ENCODE measurements around the gene PROSER2.

PROSER2 gene

DNA sequence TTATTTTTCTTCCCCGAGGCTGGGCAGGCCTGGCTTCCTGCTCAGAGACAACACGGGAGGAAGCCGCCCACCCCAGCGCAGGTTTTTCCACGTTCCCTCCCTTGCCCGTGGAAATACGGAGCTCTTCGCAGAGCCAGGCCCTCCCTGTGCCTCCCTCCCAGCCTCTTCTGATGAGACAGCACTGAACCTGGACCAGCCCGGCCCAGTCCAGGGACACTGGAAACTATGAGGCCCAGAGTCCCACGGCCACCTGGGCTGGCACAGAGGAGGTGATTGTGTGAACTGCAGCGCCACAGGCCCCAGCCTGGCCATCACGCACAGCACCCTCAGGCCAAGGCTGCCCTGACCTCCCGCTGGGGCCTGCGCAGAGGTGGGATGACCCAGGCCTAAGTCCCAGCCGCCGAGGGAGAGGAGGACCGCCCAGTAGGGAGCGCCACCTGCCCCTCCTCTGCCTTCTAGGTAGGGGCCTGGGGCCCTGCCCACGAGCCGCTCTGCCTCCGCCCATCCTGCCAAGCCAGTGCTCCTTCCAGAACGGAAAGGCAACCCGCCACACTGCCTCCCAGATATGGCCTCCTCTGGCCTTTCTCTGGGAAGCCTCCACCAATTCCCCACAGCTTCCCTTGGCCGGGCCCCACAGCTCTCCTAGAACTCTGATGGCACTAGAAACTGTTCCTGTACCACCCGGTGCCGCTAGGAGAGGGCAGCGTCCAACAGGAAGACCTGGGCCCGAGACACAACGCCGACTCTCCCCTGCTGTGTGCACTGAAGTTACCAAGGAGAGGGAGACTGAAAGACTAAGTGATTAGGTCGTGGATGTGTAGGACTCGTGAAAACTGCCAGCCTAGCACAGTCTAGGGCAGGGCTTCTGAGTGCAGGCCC, 57.2 kb downstream of the PROSER2 start:
- TF ChIP-seq, protein P1, sequence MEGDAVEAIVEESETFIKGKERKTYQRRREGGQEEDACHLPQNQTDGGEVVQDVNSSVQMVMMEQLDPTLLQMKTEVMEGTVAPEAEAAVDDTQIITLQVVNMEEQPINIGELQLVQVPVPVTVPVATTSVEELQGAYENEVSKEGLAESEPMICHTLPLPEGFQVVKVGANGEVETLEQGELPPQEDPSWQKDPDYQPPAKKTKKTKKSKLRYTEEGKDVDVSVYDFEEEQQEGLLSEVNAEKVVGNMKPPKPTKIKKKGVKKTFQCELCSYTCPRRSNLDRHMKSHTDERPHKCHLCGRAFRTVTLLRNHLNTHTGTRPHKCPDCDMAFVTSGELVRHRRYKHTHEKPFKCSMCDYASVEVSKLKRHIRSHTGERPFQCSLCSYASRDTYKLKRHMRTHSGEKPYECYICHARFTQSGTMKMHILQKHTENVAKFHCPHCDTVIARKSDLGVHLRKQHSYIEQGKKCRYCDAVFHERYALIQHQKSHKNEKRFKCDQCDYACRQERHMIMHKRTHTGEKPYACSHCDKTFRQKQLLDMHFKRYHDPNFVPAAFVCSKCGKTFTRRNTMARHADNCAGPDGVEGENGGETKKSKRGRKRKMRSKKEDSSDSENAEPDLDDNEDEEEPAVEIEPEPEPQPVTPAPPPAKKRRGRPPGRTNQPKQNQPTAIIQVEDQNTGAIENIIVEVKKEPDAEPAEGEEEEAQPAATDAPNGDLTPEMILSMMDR (IDR thresholded peaks at IDR 0.05; ENCODE audit: low read depth, low read length) = no peak
- no peak overlapping the region for H3K27ac ChIP-seq
- DNase-seq = no peak
- no peaks in the 10 kb centered on the region for H3K36me3 ChIP-seq
- no peaks in the 10 kb centered on the region for H3K27me3 ChIP-seq (ENCODE audit: insufficient read depth, low read depth, severe bottlenecking)
- H3K4me3 ChIP-seq (ENCODE audit: low read depth, low read length) = no peak overlapping the region
- no peaks in the 10 kb centered on the region for H3K9me3 ChIP-seq (ENCODE audit: severe bottlenecking)

DNA sequence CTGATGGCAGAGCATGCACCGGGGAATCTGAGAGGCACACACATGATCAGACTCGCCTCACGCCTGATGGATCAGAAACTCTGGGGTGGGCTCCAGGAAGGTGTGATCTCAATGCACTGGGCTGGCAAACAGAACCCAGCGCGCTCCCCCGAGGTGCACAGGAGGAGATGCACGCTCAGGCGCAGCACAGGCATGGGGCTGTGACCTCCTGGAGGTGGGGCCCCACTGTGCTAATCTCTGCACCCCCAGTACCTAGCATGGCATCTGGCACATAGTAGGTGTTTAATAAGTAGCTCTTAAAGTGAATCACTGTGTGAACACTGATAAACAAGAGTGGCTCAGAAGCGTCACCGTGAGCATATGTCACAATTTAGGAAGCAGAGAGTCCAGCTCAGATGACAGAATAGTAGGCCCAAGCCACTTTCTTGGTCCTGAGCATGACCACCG, 57.9 kb downstream of the PROSER2 start:
- Histone ChIP-seq H3K27me3 (ENCODE audit: insufficient read depth, low read depth, severe bottlenecking) (no peaks in the 10 kb centered on the region), H3K9me3 (ENCODE audit: severe bottlenecking) (no peaks in the 10 kb centered on the region), H3K4me3 (ENCODE audit: low read depth, low read length) (no peak overlapping the region), H3K27ac (no peak overlapping the region), H3K36me3 (no peaks in the 10 kb centered on the region)
- TF ChIP-seq, protein P1 (IDR thresholded peaks at IDR 0.05; ENCODE audit: low read depth, low read length) = no peak
- DNase-seq = no peak

DNA sequence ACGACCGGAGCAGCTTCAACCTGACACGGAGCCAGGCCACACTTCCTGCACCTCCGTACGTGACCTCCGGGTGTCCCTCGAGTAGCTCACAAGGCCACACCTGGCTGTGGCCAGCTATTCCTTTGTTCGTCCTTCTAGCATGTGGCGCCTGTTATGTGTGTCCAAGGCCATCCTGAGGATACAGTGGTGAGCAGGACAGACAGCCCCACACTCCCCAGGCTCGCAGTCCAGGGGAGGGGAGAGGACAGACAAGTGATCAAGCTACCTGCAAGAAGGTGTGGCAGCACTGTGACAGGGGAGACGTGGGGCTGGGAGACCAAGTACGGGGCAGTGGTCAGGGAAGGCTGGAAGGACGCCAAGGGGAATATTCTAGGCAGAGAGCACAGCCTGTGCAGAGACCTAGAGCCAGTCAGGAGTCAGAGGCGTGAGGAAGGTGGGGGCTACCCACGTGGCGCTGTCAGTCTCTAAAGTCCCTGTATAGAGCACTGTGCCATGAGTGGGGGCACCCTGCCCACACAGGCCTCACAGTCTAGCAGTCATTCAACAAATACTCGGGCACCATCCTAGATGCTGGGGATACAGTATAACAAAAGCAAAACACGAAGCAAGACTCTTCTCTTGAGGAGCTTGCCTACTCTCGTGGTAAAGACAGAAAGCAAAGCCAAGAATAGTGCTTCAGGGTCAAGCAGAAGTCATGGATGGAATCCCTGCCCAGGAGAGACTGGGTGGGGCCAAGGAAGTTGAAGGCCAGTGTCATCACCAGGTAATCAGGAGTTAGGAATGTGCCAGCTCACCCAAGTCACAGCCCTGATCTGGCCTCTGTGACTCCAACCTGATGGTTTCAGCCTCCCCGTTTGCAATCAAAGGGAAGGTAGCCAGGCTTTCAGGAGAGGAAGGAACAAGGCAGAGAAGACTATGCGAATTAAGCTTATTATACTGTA, 58.6 kb downstream of the PROSER2 start:
- TF ChIP-seq, protein P1 (IDR thresholded peaks at IDR 0.05; ENCODE audit: low read depth, low read length) = peak; percentile 18; the same call in 1 of the 2 replicates

DNA sequence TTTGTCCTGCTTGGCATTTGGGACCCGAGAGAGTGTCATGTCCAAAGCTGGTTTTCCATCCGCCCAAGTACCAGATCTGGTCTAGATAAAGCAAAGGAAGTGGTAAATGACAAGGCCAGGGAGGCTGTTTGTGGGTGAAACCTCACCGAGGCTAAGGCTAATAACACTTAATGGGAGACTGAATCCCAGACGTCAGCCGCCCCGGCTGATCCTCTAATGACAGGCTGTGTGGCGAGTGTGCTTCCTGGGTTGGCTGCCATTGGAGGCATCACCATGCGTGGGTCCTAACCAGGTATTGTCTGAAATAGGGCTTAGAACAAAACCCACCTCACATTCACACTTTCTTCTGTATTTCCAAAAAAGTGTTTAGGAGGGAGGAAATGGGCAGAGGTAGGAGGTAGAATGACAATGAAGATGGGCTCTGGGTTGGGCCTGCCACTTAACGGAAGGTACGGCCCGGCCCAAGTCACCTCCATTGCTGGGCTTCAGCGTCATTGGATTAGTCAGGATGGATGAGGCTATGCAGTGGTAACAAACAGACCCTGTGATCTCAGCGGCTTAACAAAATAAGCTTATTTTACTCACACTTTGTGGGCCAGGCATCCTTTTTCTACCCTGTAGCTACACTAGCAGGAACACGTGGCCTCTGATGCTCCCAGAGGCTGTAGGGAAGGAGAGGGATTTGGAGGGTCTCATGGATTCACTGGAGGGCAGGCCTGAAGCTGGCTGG, 59.7 kb downstream of the PROSER2 start:
- no peak overlapping the region for H3K27ac ChIP-seq

More for the DNA sequence above, 58.6 kb downstream of the PROSER2 start:
- no peak overlapping the region for H3K27ac ChIP-seq
- no peaks in the 10 kb centered on the region for H3K36me3 ChIP-seq
- H3K27me3 ChIP-seq (ENCODE audit: insufficient read depth, low read depth, severe bottlenecking) = no peaks in the 10 kb centered on the region
- H3K4me3 ChIP-seq (ENCODE audit: low read depth, low read length) = no peak overlapping the region
- H3K9me3 ChIP-seq (ENCODE audit: severe bottlenecking) = no peaks in the 10 kb centered on the region
- DNase-seq = no peak

More for the DNA sequence above, 59.7 kb downstream of the PROSER2 start:
- H3K4me3 ChIP-seq (ENCODE audit: low read depth, low read length) = no peak overlapping the region
- H3K36me3 ChIP-seq = no peaks in the 10 kb centered on the region
- no peaks in the 10 kb centered on the region for H3K9me3 ChIP-seq (ENCODE audit: severe bottlenecking)
- H3K27me3 ChIP-seq (ENCODE audit: insufficient read depth, low read depth, severe bottlenecking) = no peaks in the 10 kb centered on the region
- DNase-seq = no peak
- TF ChIP-seq, protein P1 (IDR thresholded peaks at IDR 0.05; ENCODE audit: low read depth, low read length) = no peak
